K562 (cell line): ENCODE measurements around the gene PHTF2. TPM values are rescaled to one million over a fixed set of nuclear protein-coding genes. Genes with fewer than 3 reads are reported as not detected.

Source experiments
- ELF2 ChIP-seq: fragments of 250-450 bp; sonication (Bioruptor Pico); IDR thresholded peaks from 2 replicates; pipeline ENCODE4 v1.5.0; 2021; ENCODE audit warnings: mild to moderate bottlenecking
- SP1 ChIP-seq: sonication (generic); formaldehyde crosslinking; IDR thresholded peaks from 2 replicates; pipeline ENCODE4 v1.8.1; 2022; ENCODE audit warnings: mild to moderate bottlenecking, missing genetic modification reagents
- polyA plus RNA-seq, 8 experiments: library from polyadenylated mRNA; depleted of rRNA in 4 of 8; stranded (reverse) in 5 of 8; unstranded in 3 of 8; fragments of >200 nt; fragmentation: Nextera tagmentation in 2 of 8; fragmentation: Illumina TruSeq in 1 of 8; extraction: Ambion mirVana in 2 of 8; extraction: Trizol in 1 of 8; gene quantifications; 2 replicates each; pipeline versions ENCODE4 v1.2.1 to v1.2.3, GENCODE V29; 2011 to 2014; ENCODE audit warnings: inconsistent platforms in 1 of 8, missing spikeins in 1 of 8
- total RNA-seq, 7 experiments: library from RNA; depleted of rRNA in 6 of 7; stranded (reverse); fragments of >200 nt in 6 of 7; fragmentation: Illumina TruSeq in 2 of 7; extraction: Trizol in 2 of 7; gene quantifications; 2 replicates each; pipeline versions ENCODE4 v1.2.1 to v1.2.3, GENCODE V29; 2011 to 2021; ENCODE audit warnings: low replicate concordance in 1 of 7
- TF ChIP-seq, protein P1 (sequence below), 2 experiments: fragments of 450-650 bp; formaldehyde crosslinking in 1 of 2; IDR thresholded peaks; 2 replicates each; pipeline versions ENCODE4 v1.4.0 to v1.6.1; 2014 to 2020; ENCODE audit warnings: mild to moderate bottlenecking in 2 of 2, borderline replicate concordance in 1 of 2, low read depth in 1 of 2
- TF ChIP-seq, protein P2 (sequence below): fragments of 450-650 bp; IDR thresholded peaks from 2 replicates; pipeline ENCODE4 v1.6.1; 2016

Gene PHTF2
- total and polyA plus RNA-seq, 9 of the 15 experiments (the other 6 are each of a cell fraction or from before 2014, with no cell fraction given), result 17.9 to 43.6 (median 25.4) TPM

DNA sequence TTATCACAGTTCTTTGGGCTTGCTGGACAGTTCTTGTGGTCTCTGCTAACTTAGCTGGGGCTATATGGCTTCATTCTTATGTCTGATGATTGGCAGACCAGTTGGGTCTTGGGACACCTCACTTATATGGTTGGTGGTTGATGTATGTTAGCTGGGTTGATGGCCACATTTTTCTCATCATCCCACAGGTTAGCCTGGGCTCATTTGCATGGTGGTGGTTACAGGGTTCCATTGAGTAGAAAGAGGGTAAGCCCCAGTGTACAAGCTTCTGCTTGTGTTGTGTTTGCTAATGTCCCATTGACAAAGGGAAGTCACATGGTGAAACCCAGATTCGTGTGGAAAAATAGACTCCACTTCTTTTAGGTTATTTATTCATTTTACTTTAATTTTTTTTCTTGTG, 41.0 kb upstream of the PHTF2 start (continued):
- TF ChIP-seq, protein P1, sequence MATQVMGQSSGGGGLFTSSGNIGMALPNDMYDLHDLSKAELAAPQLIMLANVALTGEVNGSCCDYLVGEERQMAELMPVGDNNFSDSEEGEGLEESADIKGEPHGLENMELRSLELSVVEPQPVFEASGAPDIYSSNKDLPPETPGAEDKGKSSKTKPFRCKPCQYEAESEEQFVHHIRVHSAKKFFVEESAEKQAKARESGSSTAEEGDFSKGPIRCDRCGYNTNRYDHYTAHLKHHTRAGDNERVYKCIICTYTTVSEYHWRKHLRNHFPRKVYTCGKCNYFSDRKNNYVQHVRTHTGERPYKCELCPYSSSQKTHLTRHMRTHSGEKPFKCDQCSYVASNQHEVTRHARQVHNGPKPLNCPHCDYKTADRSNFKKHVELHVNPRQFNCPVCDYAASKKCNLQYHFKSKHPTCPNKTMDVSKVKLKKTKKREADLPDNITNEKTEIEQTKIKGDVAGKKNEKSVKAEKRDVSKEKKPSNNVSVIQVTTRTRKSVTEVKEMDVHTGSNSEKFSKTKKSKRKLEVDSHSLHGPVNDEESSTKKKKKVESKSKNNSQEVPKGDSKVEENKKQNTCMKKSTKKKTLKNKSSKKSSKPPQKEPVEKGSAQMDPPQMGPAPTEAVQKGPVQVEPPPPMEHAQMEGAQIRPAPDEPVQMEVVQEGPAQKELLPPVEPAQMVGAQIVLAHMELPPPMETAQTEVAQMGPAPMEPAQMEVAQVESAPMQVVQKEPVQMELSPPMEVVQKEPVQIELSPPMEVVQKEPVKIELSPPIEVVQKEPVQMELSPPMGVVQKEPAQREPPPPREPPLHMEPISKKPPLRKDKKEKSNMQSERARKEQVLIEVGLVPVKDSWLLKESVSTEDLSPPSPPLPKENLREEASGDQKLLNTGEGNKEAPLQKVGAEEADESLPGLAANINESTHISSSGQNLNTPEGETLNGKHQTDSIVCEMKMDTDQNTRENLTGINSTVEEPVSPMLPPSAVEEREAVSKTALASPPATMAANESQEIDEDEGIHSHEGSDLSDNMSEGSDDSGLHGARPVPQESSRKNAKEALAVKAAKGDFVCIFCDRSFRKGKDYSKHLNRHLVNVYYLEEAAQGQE (IDR thresholded peaks at IDR 0.05; ENCODE audit: borderline replicate concordance), result peak; percentile 7; the same call in 1 of the 2 replicates
- TF ChIP-seq, protein P1 (CRISPR knock-in tag; IDR thresholded peaks at IDR 0.05; ENCODE audit: low read depth), result no peak
- TF ChIP-seq SP1 (CRISPR knock-in tag) (no peak), ELF2 (CRISPR knock-in tag) (no peak)
- TF ChIP-seq, protein P2, sequence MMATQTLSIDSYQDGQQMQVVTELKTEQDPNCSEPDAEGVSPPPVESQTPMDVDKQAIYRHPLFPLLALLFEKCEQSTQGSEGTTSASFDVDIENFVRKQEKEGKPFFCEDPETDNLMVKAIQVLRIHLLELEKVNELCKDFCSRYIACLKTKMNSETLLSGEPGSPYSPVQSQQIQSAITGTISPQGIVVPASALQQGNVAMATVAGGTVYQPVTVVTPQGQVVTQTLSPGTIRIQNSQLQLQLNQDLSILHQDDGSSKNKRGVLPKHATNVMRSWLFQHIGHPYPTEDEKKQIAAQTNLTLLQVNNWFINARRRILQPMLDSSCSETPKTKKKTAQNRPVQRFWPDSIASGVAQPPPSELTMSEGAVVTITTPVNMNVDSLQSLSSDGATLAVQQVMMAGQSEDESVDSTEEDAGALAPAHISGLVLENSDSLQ, result peak; percentile 56
